ENCODE results near the gene NPAS2.

The NPAS2 gene

DNA sequence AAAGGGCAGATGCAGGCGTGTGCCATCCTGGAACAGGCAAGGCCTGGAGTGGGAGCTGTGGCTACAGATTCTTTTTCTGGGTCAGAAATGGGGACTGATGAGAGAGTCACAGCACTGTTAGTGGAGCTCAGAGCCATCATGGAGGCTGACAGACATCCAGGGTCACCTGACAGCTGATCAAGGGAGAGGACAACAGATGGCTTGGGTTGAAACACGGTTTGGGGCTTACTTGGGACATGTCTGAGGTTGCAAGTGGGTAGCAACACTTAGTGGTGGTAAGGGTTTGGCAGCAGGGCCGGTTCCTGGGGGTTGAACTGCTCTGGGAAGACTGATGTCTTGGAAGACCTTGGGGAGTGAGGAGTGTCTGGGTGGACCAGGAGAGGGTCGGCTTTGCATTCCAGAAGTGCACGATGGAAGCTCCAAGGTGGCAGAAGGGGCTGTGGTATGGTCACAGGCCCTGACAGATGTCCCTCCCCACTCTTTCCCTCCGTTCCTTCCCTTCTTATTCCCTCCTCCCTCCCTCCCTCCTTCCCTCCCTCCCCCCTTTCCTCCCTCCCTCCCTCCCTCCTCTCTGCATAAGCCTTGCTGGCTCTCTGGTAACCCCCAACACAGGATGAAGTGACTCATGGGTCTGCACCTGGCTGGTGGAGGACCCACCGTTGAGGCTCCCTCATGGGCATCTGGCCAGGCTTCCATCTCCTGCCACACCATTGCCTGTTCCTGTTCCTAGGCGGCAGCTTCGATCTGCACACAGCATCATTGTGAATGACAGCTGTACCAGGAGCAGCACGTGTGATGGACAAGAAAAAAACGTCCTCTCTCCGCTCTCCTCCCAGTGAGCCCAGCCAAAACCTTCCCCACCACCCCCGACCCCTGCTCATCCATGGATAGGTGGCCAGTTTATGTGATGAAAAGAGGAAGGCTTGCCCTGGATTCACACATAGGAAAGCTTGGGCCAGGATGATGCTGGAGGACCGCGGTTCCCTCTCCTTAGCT, 118.4 kb downstream of the NPAS2 start:
- H3K27me3 ChIP-seq (ENCODE audit: insufficient read depth, low read length, poor library complexity, severe bottlenecking): no peaks in the 10 kb centered on the region
- H3K9me3 ChIP-seq (ENCODE audit: insufficient read depth, low read depth, low read length): no peaks in the 10 kb centered on the region
- no peaks in the 10 kb centered on the region for H3K4me1 ChIP-seq (ENCODE audit: insufficient read depth, low read length, poor library complexity, severe bottlenecking)
- no peak overlapping the region for H3K4me2 ChIP-seq (ENCODE audit: low read depth, low read length, poor library complexity, severe bottlenecking)
- H3F3A ChIP-seq (ENCODE audit: low read depth): no peaks in the 10 kb centered on the region
- H4K20me1 ChIP-seq (ENCODE audit: insufficient read depth, low read length, poor library complexity, severe bottlenecking): no peaks in the 10 kb centered on the region
- no peak overlapping the region for H3K9ac ChIP-seq (ENCODE audit: low read depth, low read length, poor library complexity, severe bottlenecking)
- no peaks in the 10 kb centered on the region for H3K79me2 ChIP-seq (ENCODE audit: insufficient read depth, low read length)
- H3K9me2 ChIP-seq (replicated peaks; ENCODE audit: low read depth, low read length): no peaks in the 10 kb centered on the region
- TF ChIP-seq, protein P1, sequence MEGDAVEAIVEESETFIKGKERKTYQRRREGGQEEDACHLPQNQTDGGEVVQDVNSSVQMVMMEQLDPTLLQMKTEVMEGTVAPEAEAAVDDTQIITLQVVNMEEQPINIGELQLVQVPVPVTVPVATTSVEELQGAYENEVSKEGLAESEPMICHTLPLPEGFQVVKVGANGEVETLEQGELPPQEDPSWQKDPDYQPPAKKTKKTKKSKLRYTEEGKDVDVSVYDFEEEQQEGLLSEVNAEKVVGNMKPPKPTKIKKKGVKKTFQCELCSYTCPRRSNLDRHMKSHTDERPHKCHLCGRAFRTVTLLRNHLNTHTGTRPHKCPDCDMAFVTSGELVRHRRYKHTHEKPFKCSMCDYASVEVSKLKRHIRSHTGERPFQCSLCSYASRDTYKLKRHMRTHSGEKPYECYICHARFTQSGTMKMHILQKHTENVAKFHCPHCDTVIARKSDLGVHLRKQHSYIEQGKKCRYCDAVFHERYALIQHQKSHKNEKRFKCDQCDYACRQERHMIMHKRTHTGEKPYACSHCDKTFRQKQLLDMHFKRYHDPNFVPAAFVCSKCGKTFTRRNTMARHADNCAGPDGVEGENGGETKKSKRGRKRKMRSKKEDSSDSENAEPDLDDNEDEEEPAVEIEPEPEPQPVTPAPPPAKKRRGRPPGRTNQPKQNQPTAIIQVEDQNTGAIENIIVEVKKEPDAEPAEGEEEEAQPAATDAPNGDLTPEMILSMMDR (conservative IDR thresholded peaks at IDR 0.05; ENCODE audit: low read length): no peak
- no peak for TF ChIP-seq EZH2phosphoT487 (IDR thresholded peaks at IDR 0.05; ENCODE audit: borderline replicate concordance)
- no peak overlapping the region for H2AFZ ChIP-seq (ENCODE audit: low read length)
- H3K4me3 ChIP-seq (ENCODE audit: low read length, poor library complexity, severe bottlenecking): no peak overlapping the region
- no peaks in the 10 kb centered on the region for H3K36me3 ChIP-seq (ENCODE audit: insufficient read depth, low read length)

DNA sequence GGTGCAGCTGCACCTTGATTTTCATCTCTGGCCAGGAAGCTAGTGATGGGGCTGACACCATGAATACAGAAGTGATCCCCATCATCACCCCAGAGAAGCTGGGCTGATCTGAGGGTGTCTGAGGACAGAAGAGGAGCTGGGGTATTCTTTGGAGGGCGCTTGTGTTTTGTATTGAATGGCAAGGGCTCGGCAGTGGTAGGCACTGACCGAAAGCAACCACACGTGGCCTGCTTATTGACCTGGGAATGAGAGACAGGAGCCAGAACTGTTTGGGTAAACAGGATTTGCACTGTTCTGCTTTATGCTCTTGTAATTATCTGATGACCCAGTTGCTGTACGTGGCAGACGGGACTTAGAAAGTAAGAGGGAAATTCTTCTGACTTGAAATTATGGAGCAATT, 119.5 kb downstream of the NPAS2 start:
- Histone ChIP-seq H3K4me1 (ENCODE audit: insufficient read depth, low read length, poor library complexity, severe bottlenecking) (no peaks in the 10 kb centered on the region), H3K9ac (ENCODE audit: low read depth, low read length, poor library complexity, severe bottlenecking) (no peak overlapping the region), H3K27me3 (ENCODE audit: insufficient read depth, low read length, poor library complexity, severe bottlenecking) (no peaks in the 10 kb centered on the region), H2AFZ (ENCODE audit: low read length) (no peak overlapping the region), H3K79me2 (ENCODE audit: insufficient read depth, low read length) (no peaks in the 10 kb centered on the region), H3K36me3 (ENCODE audit: insufficient read depth, low read length) (no peaks in the 10 kb centered on the region), H3K9me2 (replicated peaks; ENCODE audit: low read depth, low read length) (no peaks in the 10 kb centered on the region), H3K4me3 (ENCODE audit: low read length, poor library complexity, severe bottlenecking) (no peak overlapping the region), H4K20me1 (ENCODE audit: insufficient read depth, low read length, poor library complexity, severe bottlenecking) (no peaks in the 10 kb centered on the region), H3K4me2 (ENCODE audit: low read depth, low read length, poor library complexity, severe bottlenecking) (no peak overlapping the region), H3K9me3 (ENCODE audit: insufficient read depth, low read depth, low read length) (no peaks in the 10 kb centered on the region), H3F3A (ENCODE audit: low read depth) (no peaks in the 10 kb centered on the region)
- TF ChIP-seq, protein P1 (conservative IDR thresholded peaks at IDR 0.05; ENCODE audit: low read length): no peak
- TF ChIP-seq EZH2phosphoT487 (IDR thresholded peaks at IDR 0.05; ENCODE audit: borderline replicate concordance): no peak

DNA sequence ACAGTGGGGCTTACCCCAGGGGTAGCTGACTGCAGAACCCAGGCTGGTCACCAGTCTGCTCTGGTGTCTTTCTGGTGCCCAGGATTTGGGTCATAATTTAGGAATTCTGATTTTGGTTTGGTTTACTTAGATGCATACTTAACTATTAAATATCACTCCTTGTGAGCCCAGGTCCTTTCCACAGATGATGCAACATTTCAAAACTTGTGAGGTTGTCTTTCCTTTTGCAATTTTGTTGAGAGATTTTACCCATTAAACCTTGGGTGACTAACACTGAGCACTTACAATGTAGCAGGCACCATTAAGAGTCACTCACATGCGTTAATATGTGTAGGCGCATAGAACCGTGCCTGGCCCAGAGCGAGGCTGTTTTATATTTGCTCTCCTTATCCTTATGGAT, 120.3 kb downstream of the NPAS2 start:
- Histone ChIP-seq H2AFZ (ENCODE audit: low read length) (no peak overlapping the region), H4K20me1 (ENCODE audit: insufficient read depth, low read length, poor library complexity, severe bottlenecking) (no peaks in the 10 kb centered on the region), H3K79me2 (ENCODE audit: insufficient read depth, low read length) (no peaks in the 10 kb centered on the region), H3K9me2 (replicated peaks; ENCODE audit: low read depth, low read length) (no peaks in the 10 kb centered on the region), H3K27me3 (ENCODE audit: insufficient read depth, low read length, poor library complexity, severe bottlenecking) (no peaks in the 10 kb centered on the region), H3K9ac (ENCODE audit: low read depth, low read length, poor library complexity, severe bottlenecking) (no peak overlapping the region), H3K36me3 (ENCODE audit: insufficient read depth, low read length) (no peaks in the 10 kb centered on the region), H3K4me2 (ENCODE audit: low read depth, low read length, poor library complexity, severe bottlenecking) (no peak overlapping the region), H3K4me1 (ENCODE audit: insufficient read depth, low read length, poor library complexity, severe bottlenecking) (no peaks in the 10 kb centered on the region), H3K4me3 (ENCODE audit: low read length, poor library complexity, severe bottlenecking) (no peak overlapping the region), H3K9me3 (ENCODE audit: insufficient read depth, low read depth, low read length) (no peaks in the 10 kb centered on the region), H3F3A (ENCODE audit: low read depth) (no peaks in the 10 kb centered on the region)
- TF ChIP-seq, protein P1 (conservative IDR thresholded peaks at IDR 0.05; ENCODE audit: low read length): no peak
- no peak for TF ChIP-seq EZH2phosphoT487 (IDR thresholded peaks at IDR 0.05; ENCODE audit: borderline replicate concordance)

Data from Loucy (cell line).